SU-DHL-6 (cell line): Measurements from ENCODE around the gene SLC35F2.

Experiments
- EZH2phosphoT487 ChIP-seq: fragments of 200-600 bp; sonication (generic), shearing (Covaris generic); conservative IDR thresholded peaks from 2 replicates; pipeline ENCODE4 v1.6.1; 2018; ENCODE audit warnings: mild to moderate bottlenecking, antibody characterized with exemption, low read length, moderate library complexity, mixed read lengths
- TF ChIP-seq, protein P1 (sequence below): fragments of 200-600 bp; sonication (generic); IDR thresholded peaks from one replicate; pipeline ENCODE4 v1.5.1; 2017; ENCODE audit warnings: antibody characterized with exemption, mild to moderate bottlenecking, low read length, moderate library complexity; ENCODE audit not compliant: insufficient read depth, poor library complexity, severe bottlenecking

DNA sequence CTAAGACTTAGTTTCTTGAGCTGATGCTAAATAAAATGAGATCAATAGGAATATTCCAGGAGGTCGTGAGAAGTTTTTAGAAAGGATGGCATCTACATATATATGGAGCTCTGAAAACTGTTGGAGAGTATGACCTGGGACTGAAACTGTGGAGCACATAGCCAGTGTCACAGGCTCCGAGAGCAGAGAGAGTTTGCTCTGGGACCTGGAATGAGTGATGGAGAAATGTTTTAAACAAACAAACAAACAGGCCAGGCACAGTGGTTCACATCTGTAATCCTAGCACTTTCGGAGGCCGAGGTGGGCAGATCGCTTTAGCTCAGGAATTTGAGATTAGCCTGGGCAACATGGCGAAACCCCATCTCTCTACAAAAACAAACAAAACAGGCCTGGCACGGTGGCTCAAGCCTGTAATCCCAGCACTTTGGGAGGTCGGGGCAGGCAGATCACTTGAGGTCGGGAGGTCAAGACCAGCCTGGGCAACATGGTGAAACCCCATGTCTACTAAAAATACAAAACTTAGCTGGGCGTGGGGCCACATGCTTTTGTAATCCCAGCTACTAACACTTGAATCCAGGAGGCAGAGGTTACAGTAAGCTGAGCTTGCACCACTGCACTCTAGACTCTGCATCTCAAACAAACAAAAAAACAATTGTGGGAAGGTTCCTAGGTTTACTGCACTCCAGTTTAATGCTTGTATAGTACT lies 67.1 kb downstream of the SLC35F2 start:
- no peak for TF ChIP-seq EZH2phosphoT487
- TF ChIP-seq, protein P1, sequence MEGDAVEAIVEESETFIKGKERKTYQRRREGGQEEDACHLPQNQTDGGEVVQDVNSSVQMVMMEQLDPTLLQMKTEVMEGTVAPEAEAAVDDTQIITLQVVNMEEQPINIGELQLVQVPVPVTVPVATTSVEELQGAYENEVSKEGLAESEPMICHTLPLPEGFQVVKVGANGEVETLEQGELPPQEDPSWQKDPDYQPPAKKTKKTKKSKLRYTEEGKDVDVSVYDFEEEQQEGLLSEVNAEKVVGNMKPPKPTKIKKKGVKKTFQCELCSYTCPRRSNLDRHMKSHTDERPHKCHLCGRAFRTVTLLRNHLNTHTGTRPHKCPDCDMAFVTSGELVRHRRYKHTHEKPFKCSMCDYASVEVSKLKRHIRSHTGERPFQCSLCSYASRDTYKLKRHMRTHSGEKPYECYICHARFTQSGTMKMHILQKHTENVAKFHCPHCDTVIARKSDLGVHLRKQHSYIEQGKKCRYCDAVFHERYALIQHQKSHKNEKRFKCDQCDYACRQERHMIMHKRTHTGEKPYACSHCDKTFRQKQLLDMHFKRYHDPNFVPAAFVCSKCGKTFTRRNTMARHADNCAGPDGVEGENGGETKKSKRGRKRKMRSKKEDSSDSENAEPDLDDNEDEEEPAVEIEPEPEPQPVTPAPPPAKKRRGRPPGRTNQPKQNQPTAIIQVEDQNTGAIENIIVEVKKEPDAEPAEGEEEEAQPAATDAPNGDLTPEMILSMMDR: no peak
